Measurements from ENCODE around the gene MGAT5. TPM values are rescaled to one million over a fixed set of nuclear protein-coding genes. Genes with fewer than 3 reads are reported as not detected.

The MGAT5 gene
- total RNA-seq, 1 donor from 2014 or later = 37.5 TPM

DNA sequence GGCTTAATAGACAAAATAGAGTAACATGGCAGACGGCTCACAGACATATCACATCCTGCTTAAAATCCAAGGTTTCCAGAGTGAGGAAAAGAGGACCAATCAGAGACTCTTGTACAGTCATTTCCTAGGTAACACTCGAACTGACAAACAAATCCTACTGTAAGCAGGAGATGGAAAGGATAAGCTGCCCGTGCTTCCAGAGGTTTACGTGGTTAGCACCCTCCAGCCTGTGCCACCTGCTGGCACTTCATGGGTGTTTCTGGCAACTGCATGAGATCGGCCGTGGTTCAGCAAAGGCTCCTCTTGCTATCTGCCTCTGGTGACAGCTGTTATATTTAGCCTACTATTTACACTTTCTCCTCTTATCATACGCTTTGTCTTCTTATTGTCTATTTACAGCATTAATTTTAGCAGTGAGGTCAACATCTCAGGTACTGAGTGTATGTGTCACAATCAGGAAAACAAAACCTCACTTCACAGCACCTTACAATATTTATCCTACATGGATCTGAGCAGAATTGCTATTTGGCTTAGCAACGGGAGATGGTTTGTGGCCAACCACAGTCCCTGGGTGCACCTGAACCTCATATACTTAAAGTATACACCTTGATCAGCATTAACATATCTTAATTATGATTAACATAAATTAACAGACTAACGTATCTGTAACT, 238.0 kb downstream of the MGAT5 start:
- DNase-seq (ENCODE audit: low spot score) = no peak

DNA sequence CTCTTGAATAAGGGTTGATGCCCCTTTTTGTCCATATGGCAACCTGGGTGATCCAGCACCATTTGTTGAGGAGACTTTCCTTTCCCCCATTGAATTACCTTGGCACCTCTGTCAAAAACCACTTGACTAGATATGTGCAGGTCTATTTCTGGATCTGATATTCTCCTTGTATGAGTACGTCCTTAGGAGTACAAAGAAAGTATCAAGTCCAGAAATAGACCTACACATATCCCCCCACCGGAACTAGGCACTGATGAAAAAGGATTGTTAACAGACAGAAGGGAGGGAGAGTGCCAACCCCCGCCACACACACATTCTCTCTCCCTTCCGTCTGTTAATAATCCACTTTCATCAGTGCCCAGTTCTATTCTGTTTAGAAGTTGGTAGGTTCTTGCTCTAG, 239.9 kb downstream of the MGAT5 start:
- no peak for DNase-seq (ENCODE audit: low spot score)

DNA sequence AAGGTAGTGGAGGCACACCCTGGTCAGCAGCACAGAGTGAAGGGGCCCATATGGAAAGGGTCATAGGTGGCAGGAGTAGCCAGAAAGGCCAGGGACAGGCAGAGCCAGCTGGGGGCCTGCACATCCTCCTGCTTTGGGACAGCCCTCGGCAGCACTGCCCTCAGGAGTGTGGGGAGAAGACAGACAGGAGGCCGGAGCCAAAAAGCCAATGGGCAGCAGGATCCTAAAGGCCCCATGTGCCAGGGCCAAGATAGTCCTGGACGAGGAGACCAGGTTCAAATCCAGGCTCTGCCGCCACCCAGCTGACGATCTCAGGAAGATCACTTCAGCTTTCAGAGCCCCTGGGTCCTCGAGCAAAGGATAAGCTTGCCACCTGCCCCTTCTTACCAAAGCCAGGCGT, 244.8 kb downstream of the MGAT5 start:
- no peak for DNase-seq (ENCODE audit: low spot score)

DNA sequence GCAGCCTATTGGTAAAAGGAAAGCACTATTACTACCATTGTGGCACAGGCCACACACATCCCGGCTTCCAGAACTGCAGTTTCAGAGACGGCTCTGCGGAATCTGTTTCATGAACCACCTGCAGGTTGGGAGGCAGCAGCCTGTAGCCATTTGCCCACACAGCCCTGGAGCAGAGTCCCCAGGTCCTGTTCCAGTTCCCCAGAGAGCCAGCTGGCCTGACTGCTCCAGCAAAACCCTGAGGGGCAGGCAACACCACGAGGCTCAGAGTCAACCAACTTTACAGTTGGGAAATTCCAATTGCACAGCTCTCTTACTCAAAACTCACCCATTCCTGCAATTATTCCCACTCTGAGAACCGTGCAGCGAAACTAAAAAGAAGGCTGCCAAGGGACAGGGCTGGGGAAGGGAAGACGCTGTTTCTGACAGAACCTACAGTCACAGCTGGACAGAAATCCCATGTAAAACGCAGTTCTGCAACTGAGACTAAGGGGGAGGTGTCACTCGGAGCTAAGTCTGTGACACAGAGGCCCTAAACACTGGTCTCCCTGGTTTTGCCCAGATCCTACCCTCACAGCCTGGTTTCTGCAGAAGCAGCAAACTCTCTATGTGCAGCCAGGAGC, 245.5 kb downstream of the MGAT5 start:
- no peak for DNase-seq (ENCODE audit: low spot score)

DNA sequence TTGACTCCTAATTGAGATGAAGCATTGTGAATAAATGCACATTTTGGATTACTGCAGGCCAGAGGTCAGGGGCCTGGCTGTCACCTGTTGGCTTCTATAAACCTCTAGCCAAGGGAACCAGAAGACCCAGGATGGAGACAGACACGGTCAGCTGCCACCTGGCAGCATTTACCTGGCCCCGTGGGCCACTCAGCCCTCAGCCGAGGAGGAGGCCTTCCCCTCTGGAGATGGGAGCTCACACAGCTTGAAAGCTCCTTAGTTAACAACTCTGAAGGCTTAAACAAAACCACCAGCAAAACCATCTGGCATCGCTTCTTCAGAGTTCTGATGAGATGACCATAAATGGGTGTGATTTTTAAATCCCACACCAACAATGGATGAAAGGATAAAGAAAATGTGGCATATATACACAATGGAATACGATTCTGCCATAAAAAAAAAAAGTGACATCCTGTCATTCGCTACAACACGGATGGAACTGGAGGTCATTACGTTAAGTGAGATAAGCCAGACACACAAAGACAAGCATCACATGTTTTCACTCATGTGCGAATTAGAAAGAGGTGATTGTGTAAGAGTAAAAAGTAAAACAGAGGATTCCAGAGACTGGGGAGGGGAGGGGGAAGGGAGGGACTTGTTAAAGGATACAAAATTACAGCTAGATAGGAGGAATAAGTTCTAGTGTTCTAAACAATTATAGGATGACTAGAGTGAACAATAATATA, 246.5 kb downstream of the MGAT5 start:
- DNase-seq (ENCODE audit: low spot score) = no peak

DNA sequence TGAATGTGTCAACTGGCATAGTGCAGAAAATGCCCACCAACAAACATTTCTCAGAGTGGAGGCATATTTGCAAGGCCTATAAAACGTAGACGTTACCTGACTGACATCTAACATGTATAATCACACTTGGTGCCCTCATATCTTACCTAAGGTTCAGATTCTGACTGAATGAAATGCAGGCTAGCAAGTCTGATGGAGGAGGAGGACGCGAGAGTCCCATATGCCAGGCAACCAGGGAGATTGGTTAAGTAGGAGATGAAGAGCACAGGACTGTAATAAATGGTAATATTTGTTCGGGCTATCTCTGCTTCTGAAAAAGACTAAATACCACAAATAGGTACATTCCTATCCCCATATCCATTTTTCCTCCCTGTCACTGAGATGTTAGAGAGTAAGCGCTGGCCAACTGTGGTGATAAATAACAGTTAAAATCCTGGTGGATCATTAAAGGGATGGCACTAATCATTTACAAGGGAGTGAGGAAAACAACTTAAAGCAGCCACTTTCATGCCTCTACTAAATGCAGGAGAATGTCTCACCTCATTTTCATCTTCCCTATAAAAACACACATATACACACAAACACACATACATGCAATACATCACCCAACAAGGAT, 247.7 kb downstream of the MGAT5 start:
- no peak for DNase-seq (ENCODE audit: low spot score)

DNA sequence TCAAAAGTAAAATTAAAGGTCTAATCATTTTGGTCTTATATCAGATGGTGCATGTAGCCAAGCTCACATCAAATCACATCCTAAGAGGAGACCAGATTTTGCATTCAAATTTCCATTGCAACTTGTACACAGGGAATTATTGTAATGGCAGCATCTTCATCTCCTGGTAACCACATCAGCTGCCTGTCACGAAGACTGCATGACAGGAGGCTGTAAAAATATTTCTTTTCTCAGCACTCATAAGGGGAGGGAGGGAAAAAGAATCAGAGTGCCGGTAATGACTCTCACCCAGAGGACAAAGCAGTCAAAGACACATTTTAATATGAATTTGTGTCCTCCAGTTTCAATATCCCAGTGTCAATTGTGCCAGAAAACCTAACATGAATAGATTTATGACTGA, 248.2 kb downstream of the MGAT5 start:
- DNase-seq (ENCODE audit: low spot score) = no peak
